Measurements from ENCODE around the gene TYMS. TPM values are rescaled to one million over a fixed set of nuclear protein-coding genes. Genes with fewer than 3 reads are reported as not detected.

The TYMS gene
- total and polyA plus RNA-seq, 2 donors (not counting 3 experiments of a cell fraction or from before 2014, with no cell fraction given): 136 to 200 TPM

GRCh38 chr18:686339-687111 lies 29.1 kb downstream of the TYMS start:
- no peak overlapping the region for H3K27ac ChIP-seq (ENCODE audit: insufficient read depth, low read depth, low read length)
- dilution Hi-C loops (cut with MboI; ENCODE audit: extremely low pct_ligation_motif_present, low sequenced_read_pairs) (no loop called here), intact Hi-C loops (cut with micrococcal nuclease) (no loop called here)
- H3K9me3 ChIP-seq (replicated peaks; ENCODE audit: control insufficient read depth, insufficient read depth, low read length): no peaks in the 10 kb centered on the region
- H3K36me3 ChIP-seq (ENCODE audit: control insufficient read depth in 2 of 2, extremely low read depth in 1 of 2, insufficient read depth in 2 of 2, low read length in 2 of 2): peaks cover 3 to 5% of the 10 kb centered on the region in 2 experiments
- no peak overlapping the region for H3K4me2 ChIP-seq (ENCODE audit: insufficient read depth, low read length)
- H2AFZ ChIP-seq (ENCODE audit: low read depth, low read length): no peak overlapping the region
- no peak overlapping the region for H3K4me3 ChIP-seq (replicated peaks in 1 of 3; ENCODE audit: insufficient read depth in 1 of 3, low read depth in 1 of 3, low read length in 3 of 3)
- no peaks in the 10 kb centered on the region for H3K9me1 ChIP-seq (replicated peaks; ENCODE audit: control insufficient read depth, extremely low read depth, insufficient read depth, low read length)
- TF ChIP-seq CTCF (IDR thresholded peaks at IDR 0.05; ENCODE audit: extremely low read depth in 1 of 2, insufficient read depth in 1 of 2, low read depth in 1 of 2, low read length in 2 of 2): no peak
- TF ChIP-seq EZH2 (IDR thresholded peaks at IDR 0.05; ENCODE audit: borderline replicate concordance, low read depth, low read length, severe bottlenecking): no peak
- no peak for TF ChIP-seq GATA2 (IDR thresholded peaks at IDR 0.05; ENCODE audit: insufficient read depth, insufficient read length, low read depth, low read length)
- no peak for TF ChIP-seq JUN (IDR thresholded peaks at IDR 0.05; ENCODE audit: borderline replicate concordance, insufficient read depth, insufficient read length, low read depth)
- TF ChIP-seq MYC (IDR thresholded peaks at IDR 0.05; ENCODE audit: low read depth, low read length): no peak
- TF ChIP-seq, protein P1, sequence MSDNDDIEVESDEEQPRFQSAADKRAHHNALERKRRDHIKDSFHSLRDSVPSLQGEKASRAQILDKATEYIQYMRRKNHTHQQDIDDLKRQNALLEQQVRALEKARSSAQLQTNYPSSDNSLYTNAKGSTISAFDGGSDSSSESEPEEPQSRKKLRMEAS (IDR thresholded peaks at IDR 0.05; ENCODE audit: insufficient read depth, insufficient read length): no peak
- TF ChIP-seq FOS (IDR thresholded peaks at IDR 0.05; ENCODE audit: borderline replicate concordance, insufficient read depth, low read length): no peak
- TF ChIP-seq POLR2A (IDR thresholded peaks at IDR 0.05; ENCODE audit: low read depth, low read length): no peak
- TF ChIP-seq POLR2AphosphoS5 (IDR thresholded peaks at IDR 0.05; ENCODE audit: insufficient read depth, low read depth, low read length): no peak
- H3K9ac ChIP-seq (replicated peaks; ENCODE audit: extremely low read depth, insufficient read depth, low read length): no peak overlapping the region
- BruUV-seq (replicated peaks): no TSS peak
- H3K27me3 ChIP-seq (ENCODE audit: control insufficient read depth in 2 of 2, insufficient read depth in 2 of 2, low read length in 2 of 2): no peaks in the 10 kb centered on the region
- FAIRE-seq (no peak), DNase-seq (ENCODE audit: low read depth, low spot score) (no peak)
- no peaks in the 10 kb centered on the region for H3K79me2 ChIP-seq (ENCODE audit: control insufficient read depth, insufficient read depth, low read length)
- H3K4me1 ChIP-seq (ENCODE audit: control insufficient read depth, extremely low read depth, insufficient read depth, low read length): no peaks in the 10 kb centered on the region
- CTCF ChIA-PET: interaction anchor here (1.0 to 1.7 kb wide), 4 partner anchors 11 to 144 kb away, joined by 3 to 4 read pairs (median 4); no protein-coding TSS in a partner anchor
- POLR2A ChIA-PET: no interaction called here
- H4K20me1 ChIP-seq (replicated peaks; ENCODE audit: control insufficient read depth, extremely low read depth, insufficient read depth, low read length): no peaks in the 10 kb centered on the region
